ENCODE measurements around the gene ZNF157.

Gene ZNF157

GRCh38 chrX:47390780-47391179 is 20.4 kb downstream of the ZNF157 start:
- Mint-ChIP-seq H3K27ac (peak overlapping the region; percentile 43), H3K27me3 (no peaks in the 10 kb centered on the region), H3K36me3 (no peaks in the 10 kb centered on the region), H3K4me3 (peak overlapping the region; percentile 68), H3K4me1 (ENCODE audit: low read depth) (peaks cover 15% of the 10 kb centered on the region), H3K9me3 (ENCODE audit: low read depth) (no peaks in the 10 kb centered on the region)

GRCh38 chrX:47413179-47413594 is 42.8 kb downstream of the ZNF157 start:
- Mint-ChIP-seq H3K4me3 (no peak overlapping the region), H3K4me1 (ENCODE audit: low read depth) (no peaks in the 10 kb centered on the region), H3K27ac (no peak overlapping the region), H3K9me3 (ENCODE audit: low read depth) (peaks cover 4% of the 10 kb centered on the region), H3K36me3 (peaks cover 25% of the 10 kb centered on the region), H3K27me3 (no peaks in the 10 kb centered on the region)

DNA sequence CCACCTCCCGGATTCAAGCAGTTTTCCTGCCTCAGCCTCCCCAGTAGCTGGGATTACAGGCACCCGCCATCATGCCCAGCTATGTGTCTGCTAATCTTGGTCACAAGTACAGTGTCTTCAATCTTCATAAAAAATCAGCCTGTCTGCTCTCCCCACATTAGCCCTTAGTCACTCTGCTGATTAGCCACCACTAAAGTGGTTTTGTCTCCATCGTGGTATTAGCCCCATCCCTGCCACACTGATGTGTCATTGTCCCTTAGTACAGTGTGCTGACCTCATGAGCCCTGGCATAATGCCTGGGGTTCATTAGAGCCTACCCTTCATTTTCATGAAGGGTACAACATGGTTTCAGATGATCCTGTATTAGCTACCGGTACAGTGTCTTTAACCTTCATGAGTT is 49.9 kb downstream of the ZNF157 start:
- Mint-ChIP-seq H3K9me3 (ENCODE audit: low read depth) (no peaks in the 10 kb centered on the region), H3K4me1 (ENCODE audit: low read depth) (no peaks in the 10 kb centered on the region), H3K27ac (no peak overlapping the region), H3K27me3 (no peaks in the 10 kb centered on the region), H3K36me3 (peaks cover 11% of the 10 kb centered on the region), H3K4me3 (no peak overlapping the region)

- Mint-ChIP-seq H3K27me3 (no peaks in the 10 kb centered on the region), H3K4me1 (ENCODE audit: low read depth) (no peaks in the 10 kb centered on the region), H3K9me3 (ENCODE audit: low read depth) (no peaks in the 10 kb centered on the region), H3K4me3 (no peak overlapping the region), H3K27ac (no peak overlapping the region), H3K36me3 (peaks cover 11% of the 10 kb centered on the region)
These were observed 50.6 kb downstream of the ZNF157 start for GRCh38 chrX:47420962-47421361.

DNA sequence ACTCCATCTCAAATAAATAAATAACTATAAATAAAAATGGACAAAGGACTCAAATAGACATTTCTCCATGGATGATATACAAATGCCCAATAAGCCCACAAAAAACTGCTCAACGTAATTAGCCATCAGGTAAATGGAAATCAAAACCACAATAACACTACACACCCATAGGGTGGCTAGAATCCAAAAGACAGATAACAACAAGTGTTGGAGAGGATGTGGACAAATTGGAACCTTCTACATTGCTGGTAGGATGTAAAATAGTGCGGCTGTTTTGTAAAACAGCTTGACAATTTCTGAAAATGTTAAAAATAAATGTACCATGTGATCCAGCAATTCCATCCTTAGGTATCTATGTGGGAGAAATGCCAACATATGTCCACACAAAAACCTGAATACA is 52.1 kb downstream of the ZNF157 start:
- H3K4me3 Mint-ChIP-seq, result no peak overlapping the region
- H3K4me1 Mint-ChIP-seq (ENCODE audit: low read depth), result no peaks in the 10 kb centered on the region
- H3K27ac Mint-ChIP-seq, result no peak overlapping the region
- peaks cover 8% of the 10 kb centered on the region for H3K36me3 Mint-ChIP-seq
- H3K9me3 Mint-ChIP-seq (ENCODE audit: low read depth), result no peaks in the 10 kb centered on the region
- H3K27me3 Mint-ChIP-seq, result no peaks in the 10 kb centered on the region

- H3K36me3 Mint-ChIP-seq, result no peaks in the 10 kb centered on the region
- no peak overlapping the region for H3K4me3 Mint-ChIP-seq
- H3K27ac Mint-ChIP-seq, result no peak overlapping the region
These were observed 60.5 kb downstream of the ZNF157 start for GRCh38 chrX:47430925-47431324.

DNA sequence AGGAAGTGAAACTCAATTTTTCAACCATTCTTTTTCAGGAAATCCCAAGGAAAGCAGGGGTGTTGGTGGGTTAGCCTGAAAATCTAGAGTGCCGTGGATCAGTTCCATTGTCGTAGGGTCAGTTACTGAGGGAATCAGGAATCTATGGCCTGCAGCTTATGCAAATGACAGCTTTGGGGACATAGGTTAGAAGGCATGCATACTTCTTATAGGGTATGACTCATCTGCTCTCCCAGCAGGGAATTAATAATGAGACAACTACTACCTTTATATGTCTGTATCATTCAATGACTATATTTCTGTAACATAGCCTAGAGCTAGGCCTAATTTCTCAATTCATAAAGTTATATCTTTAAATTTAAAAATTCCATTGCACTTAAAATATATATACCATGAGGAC is 76.1 kb downstream of the ZNF157 start:
- H3K36me3 Mint-ChIP-seq, result peaks cover 41% of the 10 kb centered on the region
- H3K27ac Mint-ChIP-seq, result no peak overlapping the region

More at GRCh38 chrX:47430925-47431324, 60.5 kb downstream of the ZNF157 start:
- no peaks in the 10 kb centered on the region for H3K27me3 Mint-ChIP-seq
- H3K4me1 Mint-ChIP-seq (ENCODE audit: low read depth), result no peaks in the 10 kb centered on the region
- H3K9me3 Mint-ChIP-seq (ENCODE audit: low read depth), result no peaks in the 10 kb centered on the region

GRCh38 chrX:47446971-47447370 is 76.6 kb downstream of the ZNF157 start:
- Mint-ChIP-seq H3K4me3 (no peak overlapping the region), H3K4me1 (ENCODE audit: low read depth) (no peaks in the 10 kb centered on the region), H3K9me3 (ENCODE audit: low read depth) (peaks cover 5% of the 10 kb centered on the region), H3K27me3 (no peaks in the 10 kb centered on the region), H3K27ac (no peak overlapping the region), H3K36me3 (peaks cover 40% of the 10 kb centered on the region)

More for the DNA sequence above, 76.1 kb downstream of the ZNF157 start:
- H3K4me3 Mint-ChIP-seq, result no peak overlapping the region
- H3K4me1 Mint-ChIP-seq (ENCODE audit: low read depth), result no peaks in the 10 kb centered on the region
- peaks cover 7% of the 10 kb centered on the region for H3K9me3 Mint-ChIP-seq (ENCODE audit: low read depth)
- H3K27me3 Mint-ChIP-seq, result no peaks in the 10 kb centered on the region

GRCh38 chrX:47447607-47448006 is 77.2 kb downstream of the ZNF157 start:
- Mint-ChIP-seq H3K9me3 (ENCODE audit: low read depth) (peaks cover 3% of the 10 kb centered on the region), H3K4me1 (ENCODE audit: low read depth) (no peaks in the 10 kb centered on the region), H3K4me3 (no peak overlapping the region), H3K36me3 (peaks cover 39% of the 10 kb centered on the region), H3K27ac (no peak overlapping the region), H3K27me3 (no peaks in the 10 kb centered on the region)

DNA sequence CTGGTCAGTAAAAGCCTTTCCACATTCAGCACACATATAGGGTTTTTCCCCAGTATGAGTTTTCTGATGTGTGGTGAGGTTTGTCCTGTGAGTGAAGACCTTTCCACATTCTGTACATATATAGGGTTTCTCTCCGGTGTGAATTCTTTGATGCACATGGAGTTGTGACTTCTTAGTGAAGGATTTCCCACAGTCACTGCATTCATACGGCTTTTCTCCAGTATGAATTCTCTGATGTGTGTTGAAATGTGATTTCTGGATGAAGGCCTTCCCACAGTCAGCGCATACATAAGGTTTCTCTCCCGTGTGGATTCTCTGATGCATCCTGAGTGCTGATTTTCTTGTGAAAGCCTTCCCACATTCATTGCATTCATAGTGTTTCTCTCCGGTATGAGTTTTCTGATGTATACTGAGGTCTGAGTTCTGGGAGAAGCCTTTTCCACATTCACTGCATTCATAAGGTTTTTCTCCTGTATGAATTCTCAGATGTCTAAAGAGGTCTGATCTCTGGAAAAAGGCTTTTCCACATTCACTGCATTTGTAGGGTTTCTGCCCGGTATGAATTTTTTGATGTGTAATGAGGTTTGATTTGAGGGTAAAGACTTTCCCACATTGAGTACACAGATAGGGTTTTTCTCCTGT is 77.9 kb downstream of the ZNF157 start:
- peaks cover 39% of the 10 kb centered on the region for H3K36me3 Mint-ChIP-seq
- no peaks in the 10 kb centered on the region for H3K4me1 Mint-ChIP-seq (ENCODE audit: low read depth)
- peaks cover 3% of the 10 kb centered on the region for H3K9me3 Mint-ChIP-seq (ENCODE audit: low read depth)
- H3K4me3 Mint-ChIP-seq, result no peak overlapping the region
- H3K27ac Mint-ChIP-seq, result no peak overlapping the region
- no peaks in the 10 kb centered on the region for H3K27me3 Mint-ChIP-seq

DNA sequence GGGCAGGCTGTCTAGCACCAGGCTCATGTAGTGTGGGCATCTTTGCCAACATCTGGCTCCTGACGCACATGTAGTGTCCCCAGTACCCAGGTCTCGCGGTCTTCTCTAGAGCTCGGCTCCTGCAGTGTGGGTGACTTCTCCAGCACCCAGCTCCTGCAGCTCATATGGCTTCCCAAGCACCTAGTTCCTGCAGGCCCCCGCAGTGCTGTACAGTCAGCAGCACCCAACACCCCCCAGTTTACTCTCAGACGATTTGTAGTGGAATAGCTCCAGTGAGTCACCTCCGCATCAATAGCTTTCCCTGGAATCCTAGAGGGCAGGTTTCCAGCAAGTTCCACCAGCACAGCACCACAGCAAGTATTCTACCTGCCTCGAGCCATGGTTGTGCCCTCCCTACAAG is 81.7 kb downstream of the ZNF157 start:
- H3K27me3 Mint-ChIP-seq, result no peaks in the 10 kb centered on the region
- peaks cover 39% of the 10 kb centered on the region for H3K36me3 Mint-ChIP-seq
- H3K27ac Mint-ChIP-seq, result no peak overlapping the region
- H3K9me3 Mint-ChIP-seq (ENCODE audit: low read depth), result peaks cover 3% of the 10 kb centered on the region
- no peaks in the 10 kb centered on the region for H3K4me1 Mint-ChIP-seq (ENCODE audit: low read depth)
- no peak overlapping the region for H3K4me3 Mint-ChIP-seq

DNA sequence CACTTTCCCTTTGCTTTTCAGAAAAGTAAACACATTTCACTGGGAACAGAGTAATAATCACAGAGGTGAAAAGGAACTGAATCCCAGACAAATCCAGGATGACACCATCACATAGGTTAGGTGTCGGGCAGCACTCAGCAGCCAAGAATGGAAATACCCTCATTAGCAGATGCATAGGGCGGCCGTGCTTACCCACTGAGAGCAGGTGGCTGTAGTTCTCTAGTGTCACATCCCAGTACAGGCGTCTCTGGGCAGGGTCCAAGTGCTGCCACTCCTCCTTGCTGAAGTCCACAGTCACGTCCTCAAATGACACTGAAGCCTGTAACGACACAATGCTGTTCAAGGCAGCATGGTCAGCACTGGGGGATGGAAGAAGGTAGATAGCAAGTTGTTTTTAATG is 85.7 kb downstream of the ZNF157 start:
- Mint-ChIP-seq H3K4me3 (no peak overlapping the region), H3K36me3 (peaks cover 11% of the 10 kb centered on the region), H3K9me3 (ENCODE audit: low read depth) (no peaks in the 10 kb centered on the region), H3K4me1 (ENCODE audit: low read depth) (peaks cover 7% of the 10 kb centered on the region), H3K27me3 (no peaks in the 10 kb centered on the region), H3K27ac (no peak overlapping the region)

DNA sequence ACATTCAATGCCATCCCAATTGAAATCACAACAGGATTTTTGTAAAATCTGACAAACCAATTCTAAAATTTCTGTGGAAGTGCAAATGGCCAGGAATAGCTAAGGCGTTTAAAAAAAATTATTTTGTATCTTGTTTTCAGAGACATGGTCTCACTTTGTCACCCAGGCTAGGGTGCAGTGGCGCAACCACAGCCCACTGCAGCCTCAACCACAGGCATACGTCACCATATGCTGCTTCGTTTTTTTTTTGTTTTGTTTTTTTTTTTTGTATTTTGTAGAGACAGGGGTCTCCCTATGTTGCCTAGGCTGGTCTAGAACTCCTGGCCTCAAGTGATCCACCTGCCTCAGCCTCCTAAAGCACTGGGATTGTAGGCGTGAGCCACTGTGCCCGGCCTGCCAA is 88.2 kb downstream of the ZNF157 start:
- Mint-ChIP-seq H3K27ac (no peak overlapping the region), H3K4me1 (ENCODE audit: low read depth) (peaks cover 7% of the 10 kb centered on the region), H3K9me3 (ENCODE audit: low read depth) (no peaks in the 10 kb centered on the region), H3K27me3 (no peaks in the 10 kb centered on the region), H3K36me3 (peaks cover 16% of the 10 kb centered on the region), H3K4me3 (no peak overlapping the region)

GRCh38 chrX:47460561-47460960 is 90.2 kb downstream of the ZNF157 start:
- peaks cover 9% of the 10 kb centered on the region for H3K36me3 Mint-ChIP-seq
- no peaks in the 10 kb centered on the region for H3K9me3 Mint-ChIP-seq (ENCODE audit: low read depth)
- H3K4me1 Mint-ChIP-seq (ENCODE audit: low read depth), result peaks cover 7% of the 10 kb centered on the region
- no peak overlapping the region for H3K4me3 Mint-ChIP-seq
- no peaks in the 10 kb centered on the region for H3K27me3 Mint-ChIP-seq
- peak overlapping the region; percentile 1 for H3K27ac Mint-ChIP-seq

All from activated naive CD8-positive, alpha-beta T cell (primary cell).